NB4 (cell line): ENCODE data around the gene ABHD5.
"Not testable (repeated sequence)": the region's sequence is repeated elsewhere in the genome, so short reads cannot be mapped to it uniquely, and the experiment has no call there.

ENCODE experiments used
- MAX ChIP-seq: IDR thresholded peaks from 2 replicates; pipeline ENCODE4 v1.6.1; 2011; ENCODE audit warnings: low read depth, low read length
- TF ChIP-seq, protein P1 (sequence below): IDR thresholded peaks from one replicate; pipeline ENCODE4 v1.5.1; 2012; ENCODE audit warnings: low read depth, low read length

- TF ChIP-seq, protein P1, sequence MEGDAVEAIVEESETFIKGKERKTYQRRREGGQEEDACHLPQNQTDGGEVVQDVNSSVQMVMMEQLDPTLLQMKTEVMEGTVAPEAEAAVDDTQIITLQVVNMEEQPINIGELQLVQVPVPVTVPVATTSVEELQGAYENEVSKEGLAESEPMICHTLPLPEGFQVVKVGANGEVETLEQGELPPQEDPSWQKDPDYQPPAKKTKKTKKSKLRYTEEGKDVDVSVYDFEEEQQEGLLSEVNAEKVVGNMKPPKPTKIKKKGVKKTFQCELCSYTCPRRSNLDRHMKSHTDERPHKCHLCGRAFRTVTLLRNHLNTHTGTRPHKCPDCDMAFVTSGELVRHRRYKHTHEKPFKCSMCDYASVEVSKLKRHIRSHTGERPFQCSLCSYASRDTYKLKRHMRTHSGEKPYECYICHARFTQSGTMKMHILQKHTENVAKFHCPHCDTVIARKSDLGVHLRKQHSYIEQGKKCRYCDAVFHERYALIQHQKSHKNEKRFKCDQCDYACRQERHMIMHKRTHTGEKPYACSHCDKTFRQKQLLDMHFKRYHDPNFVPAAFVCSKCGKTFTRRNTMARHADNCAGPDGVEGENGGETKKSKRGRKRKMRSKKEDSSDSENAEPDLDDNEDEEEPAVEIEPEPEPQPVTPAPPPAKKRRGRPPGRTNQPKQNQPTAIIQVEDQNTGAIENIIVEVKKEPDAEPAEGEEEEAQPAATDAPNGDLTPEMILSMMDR = not testable (repeated sequence)
- TF ChIP-seq MAX = not testable (repeated sequence)
These were observed 11.8 kb upstream of the ABHD5 start for GRCh38 chr3:43678887-43679449.
